ENCODE measurements around the gene SYNPO2.

DNA sequence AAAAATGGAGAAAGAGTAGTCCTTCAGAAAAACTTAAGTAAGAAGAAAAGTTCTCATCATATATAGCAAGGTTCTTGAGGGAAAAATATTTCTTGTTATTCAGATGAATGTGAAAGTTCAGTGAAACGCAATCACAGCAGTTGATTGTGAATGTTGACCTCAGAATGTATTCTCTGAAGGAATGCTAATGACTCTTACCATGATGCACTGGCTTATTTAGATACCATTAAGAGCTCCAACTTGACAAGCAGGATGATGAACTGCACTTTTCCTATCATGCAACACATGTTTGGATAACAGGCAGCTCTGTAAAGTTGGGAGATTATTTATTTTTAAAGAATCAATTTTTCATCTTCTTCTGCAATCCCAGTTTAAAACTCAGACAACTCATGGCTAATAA is 131.5 kb downstream of the SYNPO2 start:
- TF ChIP-seq, protein P1, sequence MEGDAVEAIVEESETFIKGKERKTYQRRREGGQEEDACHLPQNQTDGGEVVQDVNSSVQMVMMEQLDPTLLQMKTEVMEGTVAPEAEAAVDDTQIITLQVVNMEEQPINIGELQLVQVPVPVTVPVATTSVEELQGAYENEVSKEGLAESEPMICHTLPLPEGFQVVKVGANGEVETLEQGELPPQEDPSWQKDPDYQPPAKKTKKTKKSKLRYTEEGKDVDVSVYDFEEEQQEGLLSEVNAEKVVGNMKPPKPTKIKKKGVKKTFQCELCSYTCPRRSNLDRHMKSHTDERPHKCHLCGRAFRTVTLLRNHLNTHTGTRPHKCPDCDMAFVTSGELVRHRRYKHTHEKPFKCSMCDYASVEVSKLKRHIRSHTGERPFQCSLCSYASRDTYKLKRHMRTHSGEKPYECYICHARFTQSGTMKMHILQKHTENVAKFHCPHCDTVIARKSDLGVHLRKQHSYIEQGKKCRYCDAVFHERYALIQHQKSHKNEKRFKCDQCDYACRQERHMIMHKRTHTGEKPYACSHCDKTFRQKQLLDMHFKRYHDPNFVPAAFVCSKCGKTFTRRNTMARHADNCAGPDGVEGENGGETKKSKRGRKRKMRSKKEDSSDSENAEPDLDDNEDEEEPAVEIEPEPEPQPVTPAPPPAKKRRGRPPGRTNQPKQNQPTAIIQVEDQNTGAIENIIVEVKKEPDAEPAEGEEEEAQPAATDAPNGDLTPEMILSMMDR (IDR thresholded peaks at IDR 0.05): no peak
- no peak for TF ChIP-seq POLR2A (IDR thresholded peaks at IDR 0.05)
